ENCODE measurements around the gene CCDC157.

- no peak for TF ChIP-seq POLR2A (IDR thresholded peaks at IDR 0.05)
- TF ChIP-seq CTCF (IDR thresholded peaks at IDR 0.05), result no peak
- TF ChIP-seq POLR2AphosphoS5 (IDR thresholded peaks at IDR 0.05), result no peak
Observed at GRCh38 chr22:30332551-30332950, 24.3 kb upstream of the CCDC157 start.

All from upper lobe of left lung (tissue), 4 donors.